ENCODE results near the gene SLC1A5.

Gene SLC1A5

DNA sequence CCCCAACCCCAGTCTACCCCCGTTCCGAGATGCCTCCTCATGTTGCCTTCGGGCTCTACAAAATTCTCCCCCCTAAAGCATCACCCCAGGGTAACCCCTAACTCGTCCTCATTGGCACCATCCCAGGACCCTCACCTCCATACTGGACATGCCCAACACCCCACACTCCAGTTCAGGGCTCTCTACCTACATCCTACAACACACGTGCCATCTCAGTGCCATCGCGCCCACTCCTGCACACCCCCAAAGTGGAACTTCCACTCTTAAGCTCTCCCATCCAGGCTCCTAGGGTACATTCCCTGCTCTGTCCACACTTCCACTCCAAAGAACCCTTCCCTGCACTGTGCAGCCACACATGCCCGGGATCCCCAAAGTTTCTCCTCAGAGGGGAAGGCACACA, 43.4 kb downstream of the SLC1A5 start:
- DNase-seq (ENCODE audit: low read depth, low spot score), result no peak

DNA sequence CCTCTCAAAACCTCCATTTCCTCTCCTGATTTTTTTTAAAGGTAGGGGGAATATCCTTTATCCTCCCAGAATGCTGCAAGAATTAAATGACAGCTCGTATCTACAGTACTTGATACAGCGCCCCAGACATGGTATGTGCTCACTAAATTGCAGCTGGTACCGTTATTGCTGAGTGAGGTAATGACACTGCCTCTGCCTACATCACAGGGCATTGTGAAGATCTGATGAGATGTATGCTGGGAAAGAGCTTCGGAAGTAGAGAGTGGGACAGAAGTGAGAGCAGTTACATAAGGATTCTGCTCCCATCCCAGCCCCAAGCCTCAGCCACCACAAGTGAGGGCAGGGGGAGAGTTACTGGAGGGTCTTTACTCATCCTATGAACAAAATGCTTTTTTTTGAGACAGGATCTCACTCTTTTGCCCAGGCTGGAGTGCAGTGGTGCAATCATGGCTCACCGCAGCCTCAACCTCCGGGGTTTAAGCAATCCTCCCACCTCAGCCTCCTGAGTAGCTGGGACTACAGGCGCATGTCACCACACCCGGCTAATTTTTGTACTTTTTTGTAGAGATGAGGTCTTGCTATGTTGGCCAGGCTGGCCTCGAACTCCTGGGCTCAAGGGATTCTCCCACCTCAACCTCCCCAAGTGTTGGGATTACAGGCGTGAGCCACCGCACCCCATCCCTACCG, 44.2 kb downstream of the SLC1A5 start:
- no peak for DNase-seq (ENCODE audit: low read depth, low spot score)

DNA sequence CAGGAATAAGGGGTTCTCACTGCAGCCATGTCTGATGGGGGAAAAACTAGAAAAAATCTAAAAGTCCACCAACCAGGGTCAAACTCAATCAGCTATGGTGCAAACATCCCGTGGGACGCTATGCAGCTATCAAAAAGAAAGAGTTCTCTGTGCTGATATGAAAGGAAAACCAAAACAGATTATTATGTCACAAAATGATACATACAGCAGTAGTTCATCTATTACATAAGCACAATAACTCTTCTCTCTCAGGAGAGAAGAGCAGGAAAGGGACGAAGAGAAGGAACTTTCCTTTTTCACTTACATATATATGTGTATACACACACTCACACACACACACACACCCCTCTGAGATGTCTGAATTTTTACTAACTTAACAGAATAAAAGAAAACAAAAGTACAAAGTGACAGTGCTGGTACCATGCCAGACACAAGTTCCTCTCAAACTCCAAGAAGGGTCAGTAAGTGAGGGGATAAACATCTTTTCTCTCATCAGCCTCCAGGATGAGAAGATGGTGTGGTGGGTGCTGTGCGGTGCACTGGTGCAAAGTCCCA, 45.4 kb downstream of the SLC1A5 start:
- DNase-seq (ENCODE audit: low read depth, low spot score), result no peak

DNA sequence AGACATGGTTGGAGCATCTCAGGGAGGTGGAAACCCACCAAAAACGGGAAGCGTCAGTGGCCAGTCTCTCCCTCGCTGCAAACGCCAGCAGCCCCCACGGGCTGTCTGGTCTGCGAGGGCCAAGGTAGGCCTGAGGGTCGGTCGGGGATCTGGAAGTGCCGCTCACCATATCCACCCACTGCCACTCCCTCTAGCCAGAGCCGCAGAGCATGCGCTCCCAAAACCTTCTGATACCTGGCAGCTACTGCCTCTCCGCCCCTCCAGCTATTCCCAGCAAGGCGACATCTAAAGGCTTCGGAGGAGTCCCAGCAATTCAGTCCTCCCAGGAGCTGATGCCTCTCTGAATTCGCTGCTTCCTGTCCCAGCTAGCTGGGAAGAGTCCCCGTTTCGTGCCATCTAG, 46.9 kb downstream of the SLC1A5 start:
- DNase-seq (ENCODE audit: low read depth, low spot score), result no peak

DNA sequence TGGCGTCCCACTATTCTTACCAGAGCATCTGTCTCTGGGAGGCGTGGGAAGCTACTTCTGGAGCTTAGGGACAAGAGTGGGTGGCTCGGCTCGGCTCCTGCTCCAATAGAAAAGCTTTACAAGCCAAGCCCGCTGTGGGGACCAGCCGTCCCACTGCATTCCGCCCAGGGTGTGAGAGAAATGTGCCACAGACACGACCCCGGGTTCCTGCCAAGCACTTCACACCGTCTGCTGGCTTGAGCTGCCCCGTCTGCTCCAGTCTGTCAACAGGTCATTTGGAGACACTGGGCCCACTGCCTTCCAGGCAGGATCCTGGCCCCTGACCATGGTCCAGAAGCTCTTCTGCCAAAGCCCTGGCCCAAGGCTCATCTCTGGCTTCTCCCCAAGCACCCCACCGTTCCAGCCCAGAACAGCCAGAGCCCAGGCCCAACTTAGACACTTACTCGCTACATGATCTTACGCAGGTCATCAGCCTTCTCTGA, 49.1 kb downstream of the SLC1A5 start:
- no peak for DNase-seq (ENCODE audit: low read depth, low spot score)

DNA sequence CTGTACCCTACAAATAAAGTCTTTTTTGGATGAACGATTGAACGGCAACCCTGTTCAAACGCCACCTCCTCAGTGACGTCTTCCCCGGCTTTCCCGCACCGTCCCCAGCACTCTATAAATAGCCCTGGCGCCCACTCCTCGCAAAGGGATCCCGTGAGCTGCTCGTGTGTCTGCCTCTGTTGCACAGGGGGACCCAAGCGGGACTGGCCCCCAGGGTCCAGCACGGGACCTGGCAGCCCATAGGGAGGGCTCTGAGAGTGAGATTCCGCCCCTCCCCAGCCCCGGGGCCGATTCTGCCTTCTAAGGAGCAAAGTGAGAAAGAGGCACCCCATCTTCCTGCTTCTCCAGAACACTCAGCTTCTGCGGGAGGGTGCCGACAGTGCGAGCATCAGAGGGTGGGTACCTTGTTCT, 50.6 kb downstream of the SLC1A5 start:
- no peak for DNase-seq (ENCODE audit: low read depth, low spot score)

DNA sequence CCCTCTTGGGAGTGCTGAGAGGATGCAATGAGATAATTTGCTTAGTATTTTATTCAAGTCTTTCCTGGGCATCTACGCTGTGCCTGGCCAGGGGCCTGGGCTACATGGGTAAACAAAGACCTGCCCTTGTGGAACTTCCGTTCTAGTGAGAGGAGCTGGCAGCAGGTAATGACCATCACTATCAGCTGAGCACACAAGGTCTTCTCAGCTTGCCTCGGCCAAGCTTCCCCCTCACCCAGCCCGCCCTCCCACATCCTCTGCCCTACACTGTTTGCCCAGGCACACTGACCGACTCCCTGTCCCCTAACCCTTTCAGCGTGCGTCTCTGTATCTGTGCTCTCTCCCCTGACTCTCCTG, 51.1 kb downstream of the SLC1A5 start:
- DNase-seq (ENCODE audit: low read depth, low spot score), result no peak

DNA sequence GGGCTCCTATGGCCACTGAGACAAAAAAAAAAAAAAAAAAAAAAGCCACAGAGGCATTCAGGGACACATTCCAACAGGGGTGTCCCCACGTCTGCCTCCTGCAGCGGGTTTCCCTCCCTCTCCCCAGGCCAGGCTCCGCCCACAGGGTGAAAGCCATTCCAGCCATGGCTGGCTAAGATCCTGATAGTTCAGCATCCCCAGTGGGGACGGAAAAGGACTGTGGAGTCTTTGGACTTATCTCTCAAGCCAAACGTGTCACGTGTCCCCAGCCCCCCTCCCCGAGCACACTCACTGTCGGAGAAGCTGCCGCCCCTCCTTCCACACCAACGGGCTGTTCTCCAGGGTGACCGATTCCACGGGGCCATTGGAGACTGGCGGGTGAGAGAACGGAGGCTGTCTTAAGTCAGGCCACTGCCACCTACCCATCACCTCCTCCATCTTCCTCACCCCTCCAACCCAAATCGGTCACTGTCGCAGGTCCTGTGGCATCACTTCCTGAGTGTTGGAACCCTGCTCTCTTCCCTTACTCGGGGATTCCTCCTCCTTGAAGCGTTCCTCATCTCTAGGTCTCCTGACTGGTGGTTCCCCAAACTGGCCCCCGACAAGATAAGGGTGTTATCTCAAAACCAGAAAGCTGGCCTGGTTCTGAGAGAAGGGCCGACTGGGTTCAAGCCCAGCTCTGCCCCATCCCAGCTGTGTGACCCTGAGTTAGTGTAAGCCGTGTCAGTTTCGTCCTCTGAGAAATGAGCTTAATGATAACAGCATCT, 51.7 kb downstream of the SLC1A5 start:
- DNase-seq (ENCODE audit: low read depth, low spot score), result no peak

DNA sequence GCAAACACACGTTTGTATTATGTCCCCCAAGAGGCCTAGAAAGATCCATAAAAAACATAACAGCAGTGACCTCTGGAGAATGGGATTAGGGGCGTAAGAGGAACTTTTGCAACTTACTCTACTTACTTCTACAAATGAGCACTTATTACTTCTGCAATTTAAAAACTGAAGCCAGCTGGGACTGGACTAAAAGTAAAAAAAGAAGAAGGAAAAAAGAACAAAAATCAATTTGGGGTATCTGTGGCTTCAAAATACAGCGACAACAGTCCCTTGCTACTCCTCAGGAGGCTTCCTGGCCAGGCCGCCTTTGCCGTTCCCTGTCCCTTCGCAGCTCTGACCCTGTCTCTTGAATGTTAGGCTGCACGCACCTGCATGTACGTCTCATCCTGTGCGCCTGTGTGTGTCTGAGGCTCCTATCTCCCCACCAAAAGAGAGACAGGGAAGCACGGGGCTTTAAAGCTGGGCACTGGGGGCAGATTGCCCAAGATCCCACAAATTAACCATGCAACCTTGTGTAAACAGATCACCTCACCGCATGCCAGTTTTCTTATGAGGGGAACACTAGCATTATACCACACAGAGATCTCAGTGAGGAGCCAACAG, 54.6 kb downstream of the SLC1A5 start:
- no peak for DNase-seq (ENCODE audit: low read depth, low spot score)

DNA sequence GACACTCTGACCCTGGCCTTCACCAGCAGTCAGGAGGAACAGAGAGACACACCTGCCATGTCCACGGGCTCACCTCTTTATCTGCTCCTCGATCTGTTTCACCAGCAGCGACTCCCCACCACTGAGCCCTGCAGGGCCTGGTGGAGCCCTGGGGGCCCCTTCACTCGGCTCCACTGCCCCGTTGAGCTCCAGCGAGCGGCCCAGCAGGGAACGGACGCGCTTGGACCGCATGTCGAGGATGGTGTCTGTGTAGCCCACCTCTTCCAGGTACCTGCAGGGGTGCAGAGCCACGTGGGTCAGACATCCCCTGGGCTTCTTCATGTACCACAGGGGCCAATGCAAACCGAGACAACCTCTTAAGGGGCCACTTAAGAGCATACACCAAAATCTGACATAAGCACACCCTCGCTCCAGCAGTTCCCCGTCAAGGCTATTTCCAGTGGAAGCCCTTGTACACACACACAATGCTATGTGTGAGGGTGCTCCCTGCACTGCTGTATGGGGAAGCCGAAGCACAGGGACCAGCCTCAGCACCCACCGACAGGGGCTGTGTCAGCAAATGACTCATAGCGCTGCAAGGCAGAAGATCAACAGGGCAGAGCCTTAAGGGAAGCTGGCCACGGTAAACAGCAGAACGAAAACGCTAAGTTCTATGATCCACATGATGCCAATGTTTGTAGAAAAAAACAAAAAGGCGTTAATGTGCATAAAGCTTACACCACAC, 55.3 kb downstream of the SLC1A5 start:
- no peak for DNase-seq (ENCODE audit: low read depth, low spot score)

DNA sequence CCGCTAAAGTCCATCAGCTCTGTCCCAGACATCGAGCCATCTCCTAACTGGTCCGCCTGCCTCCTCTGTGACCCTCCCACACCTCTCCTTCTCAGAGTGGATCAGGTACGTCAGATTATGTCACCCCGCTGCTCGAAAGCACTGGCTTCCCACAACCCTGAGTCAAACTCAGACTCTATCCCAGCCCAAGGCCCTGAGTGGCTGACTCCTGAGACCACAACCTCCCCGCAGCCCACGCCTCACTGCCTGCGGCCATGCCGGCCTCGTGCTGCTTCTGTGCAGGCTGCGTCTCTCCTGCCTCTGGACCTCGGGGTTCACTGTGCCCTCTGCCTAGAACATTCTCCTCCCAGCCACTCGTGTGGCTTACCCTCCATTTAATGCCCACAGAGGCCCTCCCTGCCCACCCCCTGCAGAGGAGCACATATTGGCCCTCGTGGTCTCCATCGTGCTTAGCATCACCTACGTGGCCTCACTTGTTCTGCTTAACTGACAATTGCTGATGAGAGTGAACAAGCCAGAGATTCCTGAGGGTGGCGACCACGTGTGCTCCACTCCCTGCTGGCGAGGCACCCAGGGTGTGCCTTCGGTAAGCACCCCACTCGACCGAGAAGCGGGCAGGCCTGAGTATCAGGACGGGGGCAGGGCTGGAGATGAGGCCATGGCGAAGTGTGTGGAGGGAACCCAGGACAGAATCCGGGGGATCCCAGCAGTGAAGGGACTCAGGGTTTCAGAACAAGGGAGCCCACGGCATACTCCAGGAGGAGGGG, 56.0 kb downstream of the SLC1A5 start:
- DNase-seq (ENCODE audit: low read depth, low spot score), result no peak

DNA sequence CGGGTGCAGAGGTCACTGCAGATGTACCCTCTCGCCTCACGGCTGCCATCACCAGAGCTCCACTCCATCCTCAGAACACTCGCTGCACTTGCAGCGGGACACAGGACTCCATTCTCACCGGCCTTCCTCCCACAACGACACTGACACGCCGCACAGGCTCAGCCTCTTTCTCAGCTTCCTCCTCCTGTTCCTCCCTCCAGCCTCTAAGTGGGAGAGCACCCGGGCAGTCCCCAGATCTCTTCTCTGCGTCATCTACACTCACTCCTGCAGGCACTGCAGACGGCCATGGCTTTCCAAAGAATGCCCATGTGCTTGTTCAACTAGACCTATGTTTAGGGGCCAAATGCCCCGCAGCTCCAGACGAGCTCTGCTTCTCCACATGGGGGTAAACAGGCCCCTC, 56.8 kb downstream of the SLC1A5 start:
- DNase-seq (ENCODE audit: low read depth, low spot score), result no peak

DNA sequence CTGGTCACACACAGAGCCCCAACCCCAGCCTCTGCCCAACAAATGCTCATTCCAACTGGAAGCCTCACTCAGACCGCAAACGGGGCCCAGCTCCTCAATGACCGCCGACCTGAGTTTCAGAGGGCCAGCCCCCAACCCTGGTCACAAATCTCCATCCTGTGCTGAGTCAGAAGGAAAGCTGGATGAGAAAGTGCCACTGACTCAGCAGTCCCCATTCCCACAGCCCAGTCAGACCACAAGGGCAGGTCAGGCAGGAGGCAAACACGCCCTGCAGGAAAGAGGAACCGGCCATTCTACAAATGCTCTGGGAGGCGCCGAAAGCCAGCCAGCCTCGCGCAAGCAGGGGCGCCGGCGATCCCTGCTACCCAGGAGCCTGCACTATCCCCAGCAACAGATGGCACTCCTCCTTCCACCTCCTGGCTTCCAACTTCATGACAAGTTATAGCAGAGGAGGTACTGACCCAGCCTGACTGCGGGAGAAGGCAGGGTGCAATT, 57.3 kb downstream of the SLC1A5 start:
- peak; percentile 77 for DNase-seq (ENCODE audit: low read depth, low spot score)

DNA sequence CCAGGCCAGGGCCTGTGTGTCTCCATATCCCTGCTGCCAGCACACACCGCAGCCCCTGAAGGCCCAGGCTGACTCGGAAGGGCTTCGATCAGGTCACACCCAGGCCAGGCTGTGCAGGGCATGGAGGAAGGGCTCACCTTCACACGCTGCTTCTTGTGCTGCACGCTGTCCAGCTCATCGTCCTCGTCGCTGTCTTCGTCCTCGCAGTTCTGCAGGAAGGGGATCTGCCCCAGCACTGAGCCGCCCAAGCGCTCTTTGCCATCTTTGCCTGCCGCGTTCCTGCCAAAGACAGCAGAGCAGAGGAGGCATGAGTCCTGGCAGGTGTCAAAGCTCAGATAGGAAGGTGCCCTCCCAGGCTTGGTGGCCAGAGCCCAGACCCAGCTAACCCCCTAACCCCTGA, 57.8 kb downstream of the SLC1A5 start:
- DNase-seq (ENCODE audit: low read depth, low spot score), result no peak

DNA sequence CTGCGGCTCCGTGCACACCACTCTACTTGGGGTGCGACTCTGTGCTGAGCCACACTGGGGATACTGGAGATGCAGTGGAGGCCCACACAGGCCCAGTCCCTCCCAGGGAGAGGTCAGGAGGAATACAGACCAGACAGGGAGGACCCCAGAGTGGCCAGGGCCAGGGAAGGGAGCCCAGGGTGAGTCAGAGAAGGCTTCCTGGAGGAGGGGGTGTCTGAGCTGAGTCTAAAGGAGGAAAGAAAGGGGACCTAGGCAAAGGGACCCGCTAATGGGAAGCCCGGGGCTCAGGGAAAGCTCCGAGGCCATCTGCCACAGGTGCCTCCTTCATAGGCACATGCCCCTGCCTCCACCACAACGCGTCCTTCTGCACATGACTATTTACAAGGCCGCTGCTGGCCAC, 58.2 kb downstream of the SLC1A5 start:
- no peak for DNase-seq (ENCODE audit: low read depth, low spot score)

DNA sequence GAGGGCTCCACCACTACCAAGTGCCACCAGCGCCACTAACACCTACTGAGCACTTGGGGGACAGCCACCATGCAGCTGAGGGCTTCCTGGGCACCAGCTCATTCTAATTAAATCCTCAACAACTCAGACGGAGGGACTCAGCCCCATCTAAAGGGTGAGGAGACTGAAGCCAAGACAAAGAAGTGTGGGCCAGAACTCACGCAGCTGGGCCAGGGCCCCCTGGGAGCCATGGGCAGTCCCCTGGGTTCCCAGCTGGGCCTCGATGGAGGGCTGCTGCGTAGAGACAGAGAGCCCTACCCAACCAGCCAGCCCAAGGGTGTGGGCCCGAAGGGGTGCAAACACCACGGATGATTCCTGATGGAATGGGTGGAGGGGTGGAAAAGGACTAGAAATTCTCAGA, 58.7 kb downstream of the SLC1A5 start:
- DNase-seq (ENCODE audit: low read depth, low spot score), result no peak

DNA sequence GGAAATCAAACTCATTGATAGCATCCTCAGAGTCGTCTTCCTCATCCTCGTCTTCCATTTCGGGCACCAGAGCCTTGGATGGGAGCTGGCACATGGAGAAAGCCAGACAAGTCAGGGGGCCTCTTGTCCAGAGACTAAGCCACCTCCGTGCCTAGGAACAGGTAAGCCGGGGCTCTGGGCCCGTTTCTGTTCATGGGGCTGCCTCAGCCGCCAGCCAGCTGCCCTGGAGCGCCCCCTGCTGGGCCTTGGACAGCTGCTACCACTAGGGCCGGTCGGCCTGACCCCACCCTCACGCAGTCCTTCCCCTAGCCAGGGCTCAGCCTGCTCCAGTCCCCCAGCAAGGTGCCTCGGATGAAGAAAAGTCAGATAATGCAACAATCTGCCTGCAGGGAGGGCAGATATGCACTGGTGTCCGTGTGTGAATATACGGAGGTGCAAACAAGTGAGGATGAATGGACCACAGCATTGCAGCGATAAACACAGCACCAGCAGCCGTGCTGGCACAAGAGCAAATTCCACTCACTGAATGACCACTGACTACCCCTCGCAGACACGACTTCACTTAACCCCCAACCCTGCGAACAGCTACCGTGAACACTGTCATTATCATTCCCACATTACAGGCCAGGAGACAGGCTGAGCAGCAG, 59.6 kb downstream of the SLC1A5 start:
- DNase-seq (ENCODE audit: low read depth, low spot score), result peak; percentile 83

DNA sequence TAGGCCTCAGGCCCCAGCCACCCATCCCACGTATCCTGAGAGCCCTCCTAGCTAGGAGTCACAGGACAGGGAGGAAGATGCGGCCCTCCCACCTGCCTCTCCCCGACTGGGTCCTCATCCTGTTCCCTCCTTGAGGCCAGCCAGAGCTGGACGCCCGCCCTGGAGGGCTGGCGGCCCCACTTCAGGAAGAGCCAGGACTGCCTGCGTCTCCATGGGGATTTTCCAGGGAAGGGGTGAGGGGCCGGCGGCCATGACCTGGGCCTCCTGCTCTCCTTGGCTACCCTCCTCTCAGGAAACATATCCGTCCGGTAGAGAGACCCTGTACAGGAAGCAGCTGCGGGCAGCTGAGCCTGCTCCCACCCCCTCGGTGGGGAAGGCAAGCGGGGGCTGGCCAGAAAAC, 60.2 kb downstream of the SLC1A5 start:
- DNase-seq (ENCODE audit: low read depth, low spot score), result no peak

DNA sequence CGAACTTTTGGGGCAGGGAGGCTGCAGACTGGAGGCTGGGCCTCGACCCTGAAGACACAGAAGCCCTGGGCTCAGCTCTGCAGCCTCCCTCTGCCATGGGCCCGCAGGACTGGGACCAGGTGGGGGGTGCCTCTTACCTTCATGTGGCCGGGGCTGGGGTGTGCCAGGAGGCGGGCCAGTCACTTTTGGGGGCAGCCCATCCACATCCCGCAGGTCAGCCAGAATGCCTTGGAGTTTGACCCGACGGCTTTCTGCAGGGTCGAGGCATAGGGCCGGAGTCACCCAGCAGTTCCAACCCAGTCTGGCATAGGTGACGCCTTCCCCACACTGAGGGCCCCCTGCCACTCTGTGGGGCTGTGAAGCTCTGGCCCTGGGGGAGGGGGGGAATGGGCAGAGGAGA, 60.6 kb downstream of the SLC1A5 start:
- no peak for DNase-seq (ENCODE audit: low read depth, low spot score)

DNA sequence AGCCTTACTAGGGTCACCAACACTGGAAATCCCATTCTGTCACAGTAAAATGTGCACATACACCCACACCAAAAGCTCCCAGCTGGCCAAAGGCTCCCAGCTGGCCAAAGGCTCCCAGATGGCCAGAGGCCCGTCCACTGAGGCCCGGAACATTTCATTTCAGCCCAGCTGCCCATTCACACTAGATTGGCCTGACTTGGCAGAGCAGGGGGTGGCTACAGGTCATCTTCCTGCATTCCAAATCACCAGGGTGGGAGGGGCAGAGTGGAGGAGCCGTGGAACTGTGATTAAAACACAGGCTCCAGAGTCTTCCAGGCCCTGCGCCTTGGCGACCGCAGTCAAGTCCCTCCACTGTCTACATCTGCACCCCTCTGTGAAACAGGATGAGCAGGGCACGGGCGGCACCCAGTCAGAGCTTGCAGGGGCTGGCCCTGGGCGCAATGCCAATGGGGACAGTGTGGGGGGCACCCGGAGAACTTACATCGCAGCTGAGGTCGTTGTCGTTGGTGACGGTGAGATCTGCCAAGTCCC, 61.4 kb downstream of the SLC1A5 start:
- DNase-seq (ENCODE audit: low read depth, low spot score), result no peak

Measured in ELF-1 (cell line).